ENCODE data around the gene GPHN.
"Not testable (repeated sequence)": the region's sequence is repeated elsewhere in the genome, so short reads cannot be mapped to it uniquely, and the experiment has no call there.

GRCh38 chr14:66545191-66545590, 37.2 kb downstream of the GPHN start:
- not testable (repeated sequence) for TF ChIP-seq CTCF (IDR thresholded peaks at IDR 0.05 in 2 of 3, conservative IDR thresholded peaks at IDR 0.05 in 1 of 3; ENCODE audit: control insufficient read depth in 2 of 3, extremely low read depth in 1 of 3, insufficient read depth in 1 of 3, low read depth in 3 of 3, low read length in 3 of 3); SUZ12 (IDR thresholded peaks at IDR 0.05; ENCODE audit: unreplicated experiment); NRF1 (conservative IDR thresholded peaks at IDR 0.05; ENCODE audit: low read depth, low read length); JUND (IDR thresholded peaks at IDR 0.05; ENCODE audit: low read depth, low read length)
